ENCODE data around the gene IL4I1. TPM values are rescaled to one million over a fixed set of nuclear protein-coding genes. Genes with fewer than 3 reads are reported as not detected.

IL4I1 gene
- total and polyA plus RNA-seq, 2 donors (not counting 1 experiment from before 2014, with no cell fraction given) = 0.48 to 3.1 TPM

GRCh38 chr19:49845414-49845813 is 51.3 kb downstream of the IL4I1 start:
- H3K9ac ChIP-seq (ENCODE audit: low read length) = no peak overlapping the region
- H2AFZ ChIP-seq (ENCODE audit: insufficient read depth, low read depth, low read length, poor library complexity, severe bottlenecking) = no peak overlapping the region
- Mint-ChIP-seq H3K4me3 (peak overlapping the region; percentile 42), H3K4me1 (peaks cover 65% of the 10 kb centered on the region), H3K27ac (peak overlapping the region; percentile 84), H3K27me3 (no peaks in the 10 kb centered on the region), H3K9me3 (ENCODE audit: insufficient read depth) (no peaks in the 10 kb centered on the region)
- 80% methylated on average over 2 of the region's 3 CpGs for WGBS (ENCODE audit: insufficient coverage)
- peaks cover 0 to 6% (median 0%) of the 10 kb centered on the region in 3 donors for H3K9me3 ChIP-seq (ENCODE audit: control extremely low read depth in 1 of 3, control insufficient read depth in 2 of 3, insufficient read depth in 1 of 3, low read length in 2 of 3)
- intact Hi-C loops (cut with micrococcal nuclease) = no loop called here
- H3K79me2 ChIP-seq (ENCODE audit: control insufficient read depth, insufficient read depth, low read length) = peaks cover 10% of the 10 kb centered on the region
- no peaks in the 10 kb centered on the region for H3K36me3 ChIP-seq (replicated peaks in 1 of 2; ENCODE audit: control extremely low read depth in 1 of 2, control insufficient read depth in 1 of 2, extremely low read depth in 1 of 2, insufficient read depth in 2 of 2, low read length in 1 of 2)
- H4K20me1 ChIP-seq (ENCODE audit: control insufficient read depth, insufficient read depth, low read length, poor library complexity, severe bottlenecking) = no peaks in the 10 kb centered on the region
- peak overlapping the region in 1 of 2 donors; percentile 40 for H3K27ac ChIP-seq (ENCODE audit: low read length in 2 of 2)
- POLR2A ChIA-PET = interaction anchor here (1.0 to 2.3 kb wide), 4 partner anchors 8 to 32 kb away, joined by 3 to 13 read pairs (median 5); partner anchors contain the start of genes AKT1S1, FUZ and TBC1D17
- peaks cover 46 to 65% of the 10 kb centered on the region in 2 donors for H3K4me1 ChIP-seq (ENCODE audit: control insufficient read depth in 2 of 2, insufficient read depth in 2 of 2, low read length in 2 of 2)
- peak overlapping the region; percentile 59 for H3K4me2 ChIP-seq (replicated peaks; ENCODE audit: low read depth, low read length, poor library complexity, severe bottlenecking)
- no peak for TF ChIP-seq CTCF (IDR thresholded peaks at IDR 0.05)
- TF ChIP-seq EZH2 (IDR thresholded peaks at IDR 0.05; ENCODE audit: borderline replicate concordance, insufficient read depth, low read depth, low read length, poor library complexity, severe bottlenecking) = no peak
- no peak for DNase-seq
- H3K4me3 ChIP-seq (ENCODE audit: control extremely low read depth in 1 of 5, extremely low read depth in 1 of 5, insufficient read depth in 1 of 5, low read depth in 2 of 5, low read length in 4 of 5) = no peak overlapping the region
- CTCF ChIA-PET = no interaction called here
- no peak for ATAC-seq (ENCODE audit: low read depth)
- H3K27me3 ChIP-seq (replicated peaks in 1 of 4; ENCODE audit: control extremely low read depth in 1 of 4, control insufficient read depth in 3 of 4, insufficient read depth in 4 of 4, low read length in 3 of 4) = no peaks in the 10 kb centered on the region

Measured in B cell (primary cell).